ENCODE measurements around the gene DHX8. TPM values are rescaled to one million over a fixed set of nuclear protein-coding genes. Genes with fewer than 3 reads are reported as not detected.

Gene DHX8
- total RNA-seq, 1 donor from 2014 or later, result 71.9 TPM

DNA sequence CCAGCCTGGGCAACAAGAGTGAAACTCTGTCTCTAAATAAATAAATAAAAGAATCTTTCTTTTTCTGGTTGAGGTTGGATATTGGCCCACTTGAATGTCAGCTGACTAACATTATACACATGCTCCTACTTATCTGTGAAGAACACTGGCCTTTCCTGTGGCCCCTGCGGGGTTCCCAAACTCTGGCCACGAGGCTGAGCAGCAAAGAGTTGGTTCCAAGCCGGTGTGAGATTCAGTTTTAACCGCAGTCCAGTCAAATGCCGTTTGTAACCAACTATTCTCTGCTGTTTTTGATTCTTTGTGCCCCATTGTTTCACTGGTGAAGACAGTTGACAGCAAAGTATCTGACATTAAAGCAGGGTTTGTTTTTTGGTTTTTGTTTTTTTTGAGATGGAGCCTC, 51.1 kb downstream of the DHX8 start:
- Mint-ChIP-seq H3K36me3 (ENCODE audit: unreplicated experiment) (no peaks in the 10 kb centered on the region), H3K4me1 (ENCODE audit: low read depth, unreplicated experiment) (peaks cover 10% of the 10 kb centered on the region), H3K9me3 (ENCODE audit: unreplicated experiment) (peaks cover 3% of the 10 kb centered on the region), H3K27ac (ENCODE audit: unreplicated experiment) (no peak overlapping the region), H3K27me3 (ENCODE audit: unreplicated experiment) (peaks cover 7% of the 10 kb centered on the region), H3K4me3 (ENCODE audit: unreplicated experiment) (no peak overlapping the region)
- no peak for DNase-seq
- no peak for TF ChIP-seq CTCF (IDR thresholded peaks at IDR 0.05; ENCODE audit: partially characterized antibody, unreplicated experiment)

DNA sequence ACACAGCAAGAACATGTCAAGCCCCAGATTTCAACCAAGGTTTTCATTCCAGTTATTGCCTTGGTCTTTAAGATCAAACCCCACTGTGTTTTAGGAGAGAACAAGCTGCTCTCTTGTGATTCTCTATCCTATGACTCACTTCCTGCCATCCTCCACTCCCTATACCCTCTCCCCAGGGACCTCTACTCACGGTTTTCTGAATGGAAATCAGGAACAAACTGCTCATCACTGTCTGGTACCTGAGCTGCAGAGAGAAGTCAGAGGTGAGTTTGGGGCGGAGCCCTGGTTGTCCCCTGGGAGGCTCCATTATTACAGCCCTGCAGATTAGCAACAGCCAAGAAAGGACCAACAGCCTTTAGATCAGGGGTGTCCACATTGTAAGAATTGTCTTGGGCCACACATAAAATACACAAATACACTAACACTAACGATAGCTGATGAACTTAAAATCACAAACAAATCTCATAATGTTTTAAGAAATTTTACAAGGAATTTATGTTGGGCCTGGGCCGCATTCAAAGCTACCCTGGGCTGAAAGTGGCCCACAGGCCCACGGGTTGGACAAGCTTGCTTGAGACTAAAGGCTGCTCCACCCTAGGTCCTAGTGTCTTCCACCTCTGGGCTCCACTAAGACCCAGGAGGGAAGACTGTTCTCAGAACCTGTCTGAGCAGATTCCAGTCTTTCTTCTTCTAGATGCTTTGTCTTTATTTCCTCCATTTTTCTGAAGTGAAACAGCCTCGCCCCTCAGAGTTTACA, 52.6 kb downstream of the DHX8 start:
- no peak for TF ChIP-seq CTCF (IDR thresholded peaks at IDR 0.05; ENCODE audit: partially characterized antibody, unreplicated experiment)
- H3K27ac Mint-ChIP-seq (ENCODE audit: unreplicated experiment), result no peak overlapping the region
- H3K4me1 Mint-ChIP-seq (ENCODE audit: low read depth, unreplicated experiment), result peaks cover 14% of the 10 kb centered on the region
- H3K36me3 Mint-ChIP-seq (ENCODE audit: unreplicated experiment), result no peaks in the 10 kb centered on the region
- peaks cover 3% of the 10 kb centered on the region for H3K9me3 Mint-ChIP-seq (ENCODE audit: unreplicated experiment)
- no peak overlapping the region for H3K4me3 Mint-ChIP-seq (ENCODE audit: unreplicated experiment)
- DNase-seq, result peak; percentile 7
- H3K27me3 Mint-ChIP-seq (ENCODE audit: unreplicated experiment), result peaks cover 7% of the 10 kb centered on the region

- Mint-ChIP-seq H3K4me3 (ENCODE audit: unreplicated experiment) (peak overlapping the region; percentile 55), H3K4me1 (ENCODE audit: low read depth, unreplicated experiment) (peaks cover 15% of the 10 kb centered on the region), H3K27me3 (ENCODE audit: unreplicated experiment) (peaks cover 21% of the 10 kb centered on the region), H3K9me3 (ENCODE audit: unreplicated experiment) (peaks cover 8% of the 10 kb centered on the region), H3K27ac (ENCODE audit: unreplicated experiment) (no peak overlapping the region), H3K36me3 (ENCODE audit: unreplicated experiment) (no peaks in the 10 kb centered on the region)
- DNase-seq, result no peak
- TF ChIP-seq CTCF (IDR thresholded peaks at IDR 0.05; ENCODE audit: partially characterized antibody, unreplicated experiment), result no peak
Observed at GRCh38 chr17:43540821-43541674, 57.3 kb downstream of the DHX8 start.

DNA sequence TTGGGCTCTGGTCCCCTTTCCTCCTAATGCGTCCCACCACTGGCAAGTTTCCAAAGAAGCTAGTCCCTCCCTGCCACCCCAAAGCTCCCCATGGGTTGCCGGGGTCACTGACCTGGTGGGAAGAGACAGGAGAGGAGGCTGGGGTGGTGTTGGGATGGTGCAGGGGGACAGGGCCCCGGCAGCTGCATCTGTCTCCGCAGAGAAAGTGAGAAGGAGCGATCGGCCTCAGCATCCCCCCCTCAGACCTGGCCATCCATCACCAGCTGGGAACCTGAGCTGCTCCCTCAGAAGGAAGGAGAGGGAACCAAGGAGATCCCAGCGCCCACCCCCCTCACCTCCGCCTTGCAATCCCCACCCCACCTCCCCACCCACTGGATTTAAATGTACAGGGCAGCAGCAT, 59.1 kb downstream of the DHX8 start:
- Mint-ChIP-seq H3K4me3 (ENCODE audit: unreplicated experiment) (peak overlapping the region; percentile 34), H3K36me3 (ENCODE audit: unreplicated experiment) (no peaks in the 10 kb centered on the region), H3K27me3 (ENCODE audit: unreplicated experiment) (peaks cover 29% of the 10 kb centered on the region), H3K9me3 (ENCODE audit: unreplicated experiment) (peaks cover 7% of the 10 kb centered on the region), H3K27ac (ENCODE audit: unreplicated experiment) (no peak overlapping the region), H3K4me1 (ENCODE audit: low read depth, unreplicated experiment) (peaks cover 12% of the 10 kb centered on the region)
- no peak for TF ChIP-seq CTCF (IDR thresholded peaks at IDR 0.05; ENCODE audit: partially characterized antibody, unreplicated experiment)
- no peak for DNase-seq

DNA sequence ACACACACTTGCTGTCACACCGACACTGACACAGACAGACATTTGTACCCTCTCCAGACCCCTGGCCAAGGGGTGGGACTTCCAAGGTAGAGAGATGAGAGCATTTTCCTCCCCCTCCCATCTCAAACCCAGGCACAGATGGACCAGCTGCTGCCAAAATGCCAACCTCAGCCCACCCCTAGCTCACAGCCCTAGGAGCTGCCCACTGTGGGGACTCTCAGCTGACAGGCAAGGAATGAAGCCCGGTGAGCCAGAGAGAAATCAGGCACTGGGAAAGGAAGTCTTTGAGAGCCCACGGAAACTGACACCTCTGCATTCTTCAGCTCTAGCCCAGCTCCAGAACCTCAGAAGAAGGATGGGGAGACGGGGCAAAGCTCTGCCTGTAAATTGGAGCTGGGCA, 59.5 kb downstream of the DHX8 start:
- Mint-ChIP-seq H3K4me1 (ENCODE audit: low read depth, unreplicated experiment) (peaks cover 12% of the 10 kb centered on the region), H3K27ac (ENCODE audit: unreplicated experiment) (no peak overlapping the region), H3K9me3 (ENCODE audit: unreplicated experiment) (peaks cover 7% of the 10 kb centered on the region), H3K27me3 (ENCODE audit: unreplicated experiment) (peaks cover 29% of the 10 kb centered on the region), H3K4me3 (ENCODE audit: unreplicated experiment) (no peak overlapping the region), H3K36me3 (ENCODE audit: unreplicated experiment) (no peaks in the 10 kb centered on the region)
- DNase-seq, result no peak
- TF ChIP-seq CTCF (IDR thresholded peaks at IDR 0.05; ENCODE audit: partially characterized antibody, unreplicated experiment), result no peak
